Hypothalamus (tissue), 51 donors: ENCODE results near the gene SOX13.

ENCODE experiments used
- DNase-seq, 51 donors: peaks; one replicate each; lab custom pipeline; 2025; lab: John Stamatoyannopoulos, UW

The SOX13 gene

DNA sequence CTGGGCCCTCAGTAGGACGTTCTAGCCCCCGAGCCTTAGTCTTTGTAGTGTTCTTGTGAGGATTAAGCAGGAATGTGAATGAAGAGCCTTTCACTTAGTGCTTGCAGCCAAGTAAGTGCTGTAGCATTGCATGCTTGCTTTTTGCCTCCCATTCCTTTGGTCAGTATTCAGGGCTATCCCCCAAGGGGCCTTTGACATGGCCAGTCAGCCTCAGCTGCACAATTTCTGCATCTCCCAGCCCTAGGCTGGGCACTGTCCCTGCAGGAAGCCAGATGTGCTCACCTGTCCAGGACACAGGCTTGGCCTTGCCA is 30.5 kb downstream of the SOX13 start:
- DNase-seq = no peak

DNA sequence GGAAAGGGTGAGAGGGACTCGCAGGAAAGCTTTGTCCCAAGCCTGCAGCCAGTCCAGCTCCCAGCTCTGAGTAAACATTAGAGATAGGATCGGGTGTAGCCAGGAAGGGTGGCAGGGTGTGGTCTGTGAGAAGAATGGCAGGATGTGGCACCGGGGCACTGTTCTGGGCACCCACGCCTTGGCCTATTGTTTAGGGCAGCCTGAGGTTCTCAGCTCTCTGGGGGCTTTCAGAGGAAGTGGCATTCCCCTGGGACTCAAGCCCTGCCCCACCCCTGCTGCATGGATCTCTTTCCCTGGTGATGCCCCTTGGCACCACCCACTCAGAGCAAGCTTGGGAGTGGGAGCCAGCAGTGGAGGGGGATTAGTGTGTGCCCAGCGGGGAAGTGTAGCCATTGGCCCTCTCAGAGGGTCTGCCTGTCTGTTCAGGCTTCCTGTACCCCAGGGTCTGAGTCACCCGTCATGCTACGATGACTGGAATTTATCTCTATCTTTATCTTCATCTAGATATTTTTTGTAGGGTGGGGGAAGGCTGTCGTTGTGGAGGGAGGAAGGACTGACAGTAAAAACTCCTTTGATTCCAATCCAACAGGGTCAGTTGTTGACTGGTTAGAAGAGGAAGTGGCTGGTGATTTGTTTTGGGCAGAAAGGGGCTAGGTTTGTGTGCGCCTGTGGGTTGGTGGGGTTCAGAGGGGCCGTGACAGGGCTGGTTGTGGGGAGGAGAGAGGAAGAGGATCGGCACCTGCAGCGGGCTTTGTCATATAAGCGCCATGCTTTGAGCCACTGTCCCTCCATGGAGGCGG is 31.6 kb downstream of the SOX13 start:
- DNase-seq = no peak

DNA sequence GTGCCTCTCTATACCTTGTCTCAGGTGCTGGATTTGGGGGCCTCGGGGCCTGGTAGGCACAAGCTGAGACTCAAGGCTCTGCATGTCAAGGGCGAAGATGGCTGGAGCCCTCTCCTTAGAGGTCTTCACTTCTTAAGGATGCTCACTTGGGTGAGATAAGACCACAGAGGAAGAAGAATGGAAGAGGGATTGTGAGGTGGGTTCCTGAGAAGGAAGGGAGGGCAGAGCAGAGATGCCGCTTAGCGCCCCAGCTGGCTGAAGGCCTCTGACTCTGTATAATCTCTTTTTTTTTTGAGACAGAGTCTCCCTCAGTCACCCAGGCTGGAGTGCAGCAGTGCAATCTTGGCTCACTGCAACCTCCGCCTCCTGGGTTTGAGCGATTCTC is 32.2 kb downstream of the SOX13 start:
- DNase-seq = no peak

DNA sequence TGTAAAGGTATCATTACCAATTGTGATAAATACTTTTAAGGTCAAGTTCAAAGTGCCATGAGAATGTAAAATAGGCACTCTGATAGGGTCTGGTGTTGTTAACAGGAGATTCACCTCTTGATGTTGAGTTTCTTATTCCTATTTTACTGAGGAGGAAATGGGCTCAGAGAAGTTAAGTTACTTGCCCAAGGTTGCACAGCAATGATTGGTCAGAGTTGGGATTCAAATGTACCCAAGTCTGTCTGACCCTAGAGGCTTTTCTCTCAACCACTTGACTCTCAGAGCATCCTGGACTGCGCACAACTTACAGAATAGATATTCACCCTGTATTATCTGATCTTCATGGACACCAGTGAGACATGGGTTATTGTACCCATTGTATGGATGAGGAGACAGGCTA is 33.9 kb downstream of the SOX13 start:
- DNase-seq = no peak

DNA sequence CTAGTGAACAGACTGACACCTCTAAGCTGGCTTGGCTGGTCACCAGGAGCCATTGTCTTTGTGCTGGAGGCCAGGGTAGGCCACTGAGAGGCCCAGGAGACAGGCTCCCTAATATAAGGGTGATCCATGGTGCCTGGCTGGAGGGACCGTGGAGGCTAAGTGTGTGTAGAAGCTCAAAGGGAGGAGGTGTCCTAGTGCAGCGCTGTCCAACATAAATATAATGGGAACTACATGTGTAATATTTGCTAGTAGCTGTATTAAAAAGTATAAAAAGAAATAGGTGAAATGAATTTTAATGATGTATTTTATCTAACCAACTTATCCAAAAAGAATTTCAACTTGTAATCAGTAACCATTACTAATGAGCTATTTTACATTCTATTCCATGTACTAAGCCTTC is 35.0 kb downstream of the SOX13 start:
- DNase-seq = no peak

DNA sequence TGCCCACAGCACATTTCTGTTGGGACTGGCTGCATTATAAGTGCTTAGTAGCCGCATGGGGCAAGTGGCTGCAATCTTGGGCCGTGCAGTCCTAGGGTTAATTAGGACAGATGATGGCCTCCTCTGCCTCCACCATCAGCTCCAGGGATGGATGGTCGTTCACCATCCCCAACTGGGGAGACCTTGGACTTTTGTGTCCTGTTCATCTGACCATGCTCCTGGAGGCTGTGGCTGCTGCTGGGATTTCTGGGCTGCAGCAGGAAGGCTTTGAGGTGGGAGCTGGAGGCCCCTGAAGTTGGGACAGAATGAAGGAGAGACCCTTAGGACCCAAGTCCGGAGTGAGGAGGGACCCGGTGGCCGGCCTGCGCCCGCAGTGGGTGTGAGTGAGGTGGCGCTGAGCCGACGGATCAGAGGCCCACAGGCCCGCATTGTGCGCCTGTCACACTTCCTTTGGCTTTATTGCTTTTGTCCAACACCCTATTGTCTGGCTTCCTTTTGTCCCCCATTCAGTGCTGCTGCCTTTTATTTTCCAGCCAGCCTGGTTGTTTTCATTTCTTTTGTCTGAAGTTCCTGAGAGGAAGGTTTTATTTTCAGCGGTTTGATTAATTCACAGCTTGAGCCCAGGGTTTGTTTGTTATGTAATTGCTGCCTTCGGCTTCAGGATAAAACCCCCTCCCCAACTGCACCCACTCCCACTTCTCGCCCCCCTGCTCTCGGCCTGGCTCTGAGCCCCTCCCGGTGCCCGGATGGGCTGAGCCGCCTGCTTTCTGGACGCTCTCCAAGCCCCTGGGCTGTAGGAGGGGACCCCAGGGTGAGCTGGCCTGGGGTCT is 35.6 kb downstream of the SOX13 start:
- peak in 3 of 51 donors; percentile 9 to 43 (median 18) for DNase-seq

DNA sequence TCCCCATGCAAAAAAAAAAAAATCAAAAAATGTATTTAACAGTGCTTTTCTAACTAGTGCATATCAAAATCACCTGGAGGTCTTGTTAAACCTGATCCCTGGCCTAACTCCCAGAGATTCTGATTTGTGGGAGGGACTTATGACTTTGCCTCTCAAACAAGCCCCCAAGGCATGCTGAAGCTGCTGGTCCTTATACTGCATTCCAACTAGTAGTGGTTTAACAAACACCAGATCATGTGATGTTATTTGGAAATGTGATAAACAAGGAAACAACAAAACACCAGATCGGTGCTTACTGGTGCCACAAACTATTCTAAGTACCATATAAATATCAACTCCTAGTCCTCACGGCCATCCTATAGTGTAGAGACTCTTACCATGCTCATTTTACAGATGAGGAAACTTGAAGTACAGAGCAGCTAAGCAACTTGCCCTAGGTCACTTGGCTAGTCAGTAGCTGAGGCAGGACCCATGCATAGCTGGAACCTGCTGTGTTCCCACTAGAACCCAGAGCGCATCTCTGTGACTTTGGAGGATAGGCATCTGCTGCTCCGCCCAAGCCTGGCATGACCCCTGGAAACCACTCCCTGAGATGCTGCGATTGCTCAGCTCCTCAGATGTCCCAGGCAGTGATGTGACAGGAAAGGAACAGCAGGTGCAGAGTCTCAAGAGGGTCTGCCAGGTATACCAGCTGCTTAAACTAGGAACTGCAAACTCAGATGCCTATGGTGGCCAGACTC is 38.1 kb downstream of the SOX13 start:
- DNase-seq = no peak

DNA sequence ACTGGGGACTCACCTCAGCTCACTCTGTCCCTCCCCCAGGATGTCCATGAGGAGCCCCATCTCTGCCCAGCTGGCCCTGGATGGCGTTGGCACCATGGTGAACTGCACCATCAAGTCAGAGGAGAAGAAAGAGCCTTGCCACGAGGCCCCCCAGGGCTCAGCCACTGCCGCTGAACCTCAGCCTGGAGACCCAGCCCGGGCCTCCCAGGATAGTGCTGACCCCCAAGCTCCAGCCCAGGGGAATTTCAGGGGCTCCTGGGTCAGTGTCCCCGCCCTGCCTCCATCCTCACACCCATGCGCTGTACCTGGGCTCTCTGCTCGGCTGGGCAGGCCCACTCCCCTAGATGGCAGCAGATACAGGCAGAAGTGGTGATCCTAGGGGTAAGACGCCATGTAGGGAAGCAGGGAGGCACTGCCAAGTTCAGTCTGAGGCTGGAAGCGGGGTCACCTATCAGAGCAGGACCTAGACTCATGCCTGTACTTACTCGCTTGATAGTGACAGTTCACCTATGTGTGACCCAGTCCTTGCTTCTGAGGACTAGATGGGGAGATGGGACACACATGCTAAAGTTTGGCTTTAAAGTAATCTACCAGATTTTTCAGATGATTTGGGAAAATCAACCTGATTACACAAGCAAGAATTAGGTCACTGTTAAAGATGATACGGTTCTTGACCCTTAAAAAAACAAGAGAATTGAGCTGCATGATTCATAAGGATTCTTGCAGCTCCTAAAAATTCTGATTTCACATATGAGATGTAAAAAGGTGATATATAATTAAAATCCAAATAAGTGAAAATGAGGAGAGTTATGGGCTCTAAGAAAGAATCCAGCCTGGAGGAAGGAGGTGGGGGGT is 40.2 kb downstream of the SOX13 start:
- no peak for DNase-seq

DNA sequence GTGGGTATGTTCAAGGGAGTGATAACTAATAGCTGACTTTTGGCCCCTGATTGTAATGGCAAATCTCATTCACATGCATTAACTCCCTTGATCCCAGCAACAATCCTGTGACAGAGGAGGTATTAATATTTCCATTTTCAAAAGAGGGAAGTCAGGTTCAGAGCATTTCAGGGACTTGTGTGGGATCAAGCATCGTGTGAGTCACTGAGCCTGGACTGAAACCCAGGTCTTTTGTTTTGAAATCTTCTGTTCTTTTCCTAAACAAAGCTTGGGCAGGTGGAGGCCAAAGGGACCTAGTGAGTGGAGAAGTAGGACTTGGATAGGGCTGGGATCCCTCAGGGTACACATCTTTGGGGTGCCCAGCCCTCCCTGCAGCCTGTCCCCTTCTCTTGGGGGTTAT is 41.0 kb downstream of the SOX13 start:
- DNase-seq = no peak

DNA sequence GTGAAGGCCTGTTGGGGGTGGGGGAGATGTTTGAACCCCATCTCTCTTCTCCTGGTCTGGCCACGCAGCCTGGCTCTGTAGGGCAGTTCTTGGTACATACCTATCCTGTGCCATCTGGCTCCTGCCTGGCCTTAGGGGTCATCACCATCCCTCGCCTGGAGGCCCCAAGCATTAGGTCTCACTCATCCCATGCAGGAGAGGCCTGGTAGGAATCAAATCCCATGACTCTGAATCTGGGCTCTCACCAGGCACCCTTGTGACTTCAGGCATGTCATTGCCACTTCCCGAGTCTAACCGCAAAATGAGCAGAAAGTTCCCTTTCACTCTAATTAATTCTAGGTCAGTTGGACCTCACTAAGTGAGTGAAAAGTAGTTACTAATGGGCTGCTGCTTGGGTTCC is 41.7 kb downstream of the SOX13 start:
- peak in 1 of 51 donors; percentile 14 for DNase-seq

DNA sequence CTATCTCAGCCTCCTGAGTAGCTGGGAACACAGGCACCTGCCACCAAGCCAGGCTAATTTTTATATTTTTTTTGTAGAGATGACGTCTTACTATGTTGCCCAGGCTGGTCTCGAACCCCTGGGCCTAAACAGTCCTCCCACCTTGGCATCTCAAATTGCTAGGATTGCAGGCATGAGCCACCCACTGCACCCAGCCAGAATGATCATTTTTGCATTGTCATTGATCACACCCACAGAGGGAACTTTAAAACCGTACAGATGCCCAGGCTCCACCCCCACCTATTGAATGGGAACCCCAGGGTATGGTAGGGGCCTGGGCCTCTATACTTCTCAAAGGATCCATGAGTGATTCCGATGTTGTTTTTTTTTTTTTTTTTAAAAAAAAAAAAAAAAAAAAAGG is 42.2 kb downstream of the SOX13 start:
- DNase-seq = no peak

DNA sequence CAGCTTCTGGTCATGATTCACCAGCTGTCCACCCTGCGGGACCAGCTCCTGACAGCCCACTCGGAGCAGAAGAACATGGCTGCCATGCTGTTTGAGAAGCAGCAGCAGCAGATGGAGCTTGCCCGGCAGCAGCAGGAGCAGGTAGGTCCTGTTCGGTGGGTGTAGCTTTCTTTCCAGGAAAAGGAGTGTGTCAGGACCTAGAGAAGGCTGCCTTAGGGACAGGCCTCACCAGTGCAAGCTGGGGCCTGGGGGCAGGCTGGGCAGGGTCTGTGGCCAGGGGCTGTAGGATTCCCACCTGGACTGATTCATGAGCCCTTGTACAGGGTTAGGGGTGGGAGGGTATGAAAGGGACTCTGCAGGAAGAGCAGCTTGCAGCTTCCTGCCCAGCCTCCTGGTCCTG is 43.6 kb downstream of the SOX13 start:
- no peak for DNase-seq

DNA sequence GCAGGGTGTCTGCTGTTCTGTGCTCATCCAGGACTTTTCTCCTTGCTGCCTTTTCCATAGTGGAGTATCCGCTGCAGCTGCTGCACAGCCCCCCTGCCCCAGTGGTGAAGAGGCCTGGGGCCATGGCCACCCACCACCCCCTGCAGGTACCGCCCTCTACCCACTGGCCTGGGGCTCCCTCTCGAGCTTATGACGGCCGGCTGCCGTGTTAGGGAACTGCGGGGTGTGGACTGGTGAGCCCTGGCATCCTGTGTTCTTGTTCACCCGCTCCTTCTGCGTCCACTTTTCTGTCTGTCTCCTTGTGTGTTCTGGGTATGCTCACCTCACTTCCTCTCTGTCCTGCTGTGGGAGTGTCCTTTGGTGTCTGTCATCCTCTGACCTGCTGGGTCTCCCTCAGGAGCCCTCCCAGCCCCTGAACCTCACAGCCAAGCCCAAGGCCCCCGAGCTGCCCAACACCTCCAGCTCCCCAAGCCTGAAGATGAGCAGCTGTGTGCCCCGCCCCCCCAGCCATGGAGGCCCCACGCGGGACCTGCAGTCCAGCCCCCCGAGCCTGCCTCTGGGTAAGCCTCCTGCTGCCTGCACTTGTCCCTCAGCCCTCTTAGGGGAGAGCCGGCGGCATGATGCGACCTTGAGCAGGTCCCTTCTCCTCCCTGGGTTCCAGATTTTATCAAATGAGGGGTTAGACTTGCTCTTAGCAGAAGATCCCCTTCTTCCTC is 49.1 kb downstream of the SOX13 start:
- no peak for DNase-seq

DNA sequence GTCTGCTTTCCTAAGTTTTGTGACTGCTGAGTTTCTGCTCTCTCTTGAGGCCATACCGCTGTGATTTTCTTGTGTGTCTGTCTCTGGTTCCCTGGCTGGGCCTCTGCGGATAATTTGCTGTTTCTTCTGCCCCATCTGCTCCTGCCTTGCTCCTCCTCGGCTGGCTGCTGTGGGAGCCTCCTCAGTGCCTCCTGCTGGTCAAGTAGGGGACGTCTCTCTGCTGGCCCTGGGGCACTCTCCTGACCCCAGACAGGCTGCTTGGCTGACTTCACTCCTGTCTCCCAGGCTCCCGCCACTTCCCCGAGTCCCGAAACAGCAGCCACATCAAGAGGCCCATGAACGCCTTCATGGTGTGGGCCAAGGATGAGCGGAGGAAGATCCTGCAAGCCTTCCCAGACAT is 50.5 kb downstream of the SOX13 start:
- peak in 1 of 51 donors; percentile 9 for DNase-seq

DNA sequence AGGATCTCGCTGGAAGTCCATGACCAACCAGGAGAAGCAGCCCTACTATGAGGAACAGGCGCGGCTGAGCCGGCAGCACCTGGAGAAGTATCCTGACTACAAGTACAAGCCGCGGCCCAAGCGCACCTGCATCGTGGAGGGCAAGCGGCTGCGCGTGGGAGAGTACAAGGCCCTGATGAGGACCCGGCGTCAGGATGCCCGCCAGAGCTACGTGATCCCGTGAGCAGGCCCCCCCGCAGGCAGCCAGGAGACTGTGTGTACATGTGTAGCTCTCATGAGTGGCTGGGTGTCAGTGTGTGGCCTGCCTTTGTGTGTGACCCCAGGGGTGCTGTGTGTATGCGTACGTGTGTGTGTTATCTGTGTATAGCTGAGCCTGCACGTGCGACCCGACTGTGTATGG is 51.7 kb downstream of the SOX13 start:
- no peak for DNase-seq

DNA sequence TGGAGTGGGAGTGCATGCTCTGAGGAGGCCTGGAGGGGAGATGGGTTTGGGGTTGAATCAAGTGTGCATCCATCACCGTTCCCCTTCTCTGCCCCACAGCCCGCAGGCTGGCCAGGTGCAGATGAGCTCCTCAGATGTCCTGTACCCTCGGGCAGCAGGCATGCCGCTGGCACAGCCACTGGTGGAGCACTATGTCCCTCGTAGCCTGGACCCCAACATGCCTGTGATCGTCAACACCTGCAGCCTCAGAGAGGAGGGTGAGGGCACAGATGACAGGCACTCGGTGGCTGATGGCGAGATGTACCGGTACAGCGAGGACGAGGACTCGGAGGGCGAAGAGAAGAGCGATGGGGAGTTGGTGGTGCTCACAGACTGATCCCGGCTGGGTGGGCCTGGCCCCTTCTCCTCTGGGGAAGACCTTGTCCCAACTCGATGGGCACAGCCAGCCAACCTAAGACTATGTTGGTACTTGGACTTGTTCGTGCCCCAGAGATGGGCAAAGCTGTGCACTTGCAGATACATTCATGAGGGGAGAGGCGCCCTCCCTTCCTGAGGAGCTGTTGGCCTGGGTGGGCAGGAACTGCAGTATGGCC is 52.9 kb downstream of the SOX13 start:
- no peak for DNase-seq

DNA sequence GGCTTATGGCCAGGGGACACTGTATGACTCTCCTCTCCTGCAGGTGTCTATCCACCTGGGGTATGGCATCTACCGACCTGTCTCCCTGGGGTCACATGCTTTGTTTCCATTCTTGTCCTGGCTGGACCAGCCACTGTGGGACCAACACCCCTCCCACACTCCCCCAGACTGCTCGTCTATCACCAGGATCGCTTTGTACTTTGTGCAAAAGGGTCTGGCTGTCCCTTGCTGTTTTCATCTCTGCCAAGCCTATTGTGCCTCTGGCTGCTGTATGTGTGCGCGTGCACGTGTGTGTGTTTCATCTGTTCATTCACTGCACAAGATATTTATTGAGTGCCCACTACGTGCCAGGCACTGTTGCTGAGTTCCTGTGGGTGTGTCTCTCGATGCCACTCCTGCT is 53.5 kb downstream of the SOX13 start:
- DNase-seq = no peak

DNA sequence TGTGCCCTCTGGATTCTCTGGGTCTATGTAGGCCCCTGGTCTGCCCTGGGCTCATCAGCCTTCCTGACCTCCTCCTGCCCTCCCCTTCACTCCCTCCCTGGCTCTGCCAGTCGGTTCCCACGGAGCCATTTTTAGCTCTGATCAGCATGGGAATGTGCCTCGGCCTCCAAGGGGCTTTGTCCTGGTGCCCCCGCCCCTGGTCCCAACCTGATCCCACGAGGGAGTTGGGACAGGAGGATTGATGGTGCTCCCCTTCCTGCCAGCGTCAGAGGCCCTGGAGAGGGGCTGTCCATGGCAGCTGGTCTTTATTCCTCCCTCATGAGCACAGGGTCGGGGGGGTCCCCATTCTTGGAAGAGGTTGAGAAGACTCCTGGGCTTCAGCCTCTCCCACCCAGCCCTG is 54.0 kb downstream of the SOX13 start:
- no peak for DNase-seq

DNA sequence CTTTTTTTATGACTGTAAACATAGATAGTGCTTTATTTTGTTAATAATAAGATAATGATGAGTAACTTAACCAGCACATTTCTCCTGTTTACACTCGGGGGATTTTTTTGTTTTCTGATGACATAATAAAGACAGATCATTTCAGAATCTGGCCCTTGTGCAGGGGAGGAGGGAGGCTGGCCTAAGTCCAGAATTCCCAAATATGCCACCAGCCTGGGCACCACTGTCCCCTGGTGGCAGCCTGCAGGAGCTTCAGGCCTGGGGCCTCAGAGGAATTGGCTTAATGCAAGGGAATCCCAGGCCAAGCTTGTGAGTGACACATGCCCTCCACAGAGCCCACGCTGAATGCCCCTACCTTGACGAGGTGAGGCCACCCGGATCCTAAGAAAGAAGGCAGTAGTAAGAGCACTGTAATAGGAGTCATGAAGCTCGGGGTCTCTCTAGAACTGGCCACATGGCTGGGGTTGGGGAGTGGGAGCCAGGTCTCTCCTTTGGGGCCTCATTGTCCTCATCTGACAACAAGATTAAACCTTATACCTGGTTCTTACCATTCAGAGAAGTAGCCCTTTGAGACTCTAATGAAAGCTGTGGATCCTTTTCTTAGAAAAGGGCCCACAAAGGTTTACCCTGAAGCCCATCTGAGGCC is 54.8 kb downstream of the SOX13 start:
- peak in 36 of 51 donors; percentile 17 to 72 (median 48) for DNase-seq
